ENCODE data around the gene DDR2.
"Not testable (repeated sequence)": the region's sequence is repeated elsewhere in the genome, so short reads cannot be mapped to it uniquely, and the experiment has no call there.

The DDR2 gene

DNA sequence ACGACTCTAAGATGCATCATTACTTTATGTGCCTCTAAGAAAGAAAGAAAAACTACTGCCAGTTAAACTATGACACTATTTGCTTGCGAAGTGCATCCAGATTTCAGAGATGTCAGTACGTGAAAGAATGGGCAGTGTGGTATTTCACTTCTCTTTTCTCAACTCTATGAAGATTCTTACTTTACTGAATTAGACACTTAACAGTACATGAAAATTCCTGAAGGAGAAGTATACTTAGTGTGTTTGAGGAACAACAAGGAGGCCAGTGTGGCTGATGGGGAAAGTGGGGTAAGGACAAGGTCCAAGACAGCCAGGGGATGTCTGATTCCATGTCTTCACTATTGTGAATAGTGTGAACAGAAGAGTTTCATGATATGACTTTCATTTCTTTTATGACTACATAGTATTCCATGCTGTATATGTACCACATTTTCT is 104.4 kb downstream of the DDR2 start:
- no peaks in the 10 kb centered on the region for H3K9me3 ChIP-seq (ENCODE audit: control insufficient read depth, low read length)
- H3K36me3 ChIP-seq (ENCODE audit: control insufficient read depth, insufficient read depth, low read length), result no peaks in the 10 kb centered on the region
- H3K4me3 ChIP-seq (ENCODE audit: extremely low read depth, insufficient read depth, low read length, poor library complexity, severe bottlenecking), result no peak overlapping the region
- H3K4me1 ChIP-seq (ENCODE audit: control insufficient read depth, insufficient read depth, low read length, poor library complexity, severe bottlenecking), result peaks cover 2% of the 10 kb centered on the region
- no CpG with 5 or more reads among the region's 3 CpGs for WGBS, 2 experiments (ENCODE audit: insufficient coverage in 2 of 2)
- no peak overlapping the region for H3K27ac ChIP-seq (ENCODE audit: low read depth, low read length, severe bottlenecking)

DNA sequence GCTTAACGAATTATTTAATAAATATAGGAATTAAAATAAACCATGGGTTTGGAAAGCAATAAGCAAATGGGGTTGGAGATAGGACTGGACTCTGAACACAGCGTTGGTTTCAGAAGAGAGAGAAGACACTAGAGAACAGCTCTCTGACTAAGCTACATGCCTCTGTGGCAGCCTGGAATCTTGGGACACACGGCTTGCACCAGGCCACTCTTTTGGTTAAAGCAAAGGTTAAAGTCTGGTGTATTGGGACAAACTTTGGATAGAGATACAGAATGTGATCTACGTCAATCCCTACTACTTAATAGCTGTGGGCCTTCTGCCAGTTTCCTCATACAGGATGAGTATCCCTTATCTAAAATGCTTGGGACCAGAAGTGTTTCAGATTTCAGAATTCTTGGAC is 108.5 kb downstream of the DDR2 start:
- WGBS, 2 experiments (ENCODE audit: insufficient coverage in 2 of 2), result 92 to 95% methylated on average over 2 of the region's 4 CpGs
- Histone ChIP-seq H3K4me3 (ENCODE audit: extremely low read depth, insufficient read depth, low read length, poor library complexity, severe bottlenecking) (no peak overlapping the region), H3K4me1 (ENCODE audit: control insufficient read depth, insufficient read depth, low read length, poor library complexity, severe bottlenecking) (no peaks in the 10 kb centered on the region), H3K36me3 (ENCODE audit: control insufficient read depth, insufficient read depth, low read length) (no peaks in the 10 kb centered on the region), H3K9me3 (ENCODE audit: control insufficient read depth, low read length) (no peaks in the 10 kb centered on the region), H3K27ac (ENCODE audit: low read depth, low read length, severe bottlenecking) (no peak overlapping the region)

DNA sequence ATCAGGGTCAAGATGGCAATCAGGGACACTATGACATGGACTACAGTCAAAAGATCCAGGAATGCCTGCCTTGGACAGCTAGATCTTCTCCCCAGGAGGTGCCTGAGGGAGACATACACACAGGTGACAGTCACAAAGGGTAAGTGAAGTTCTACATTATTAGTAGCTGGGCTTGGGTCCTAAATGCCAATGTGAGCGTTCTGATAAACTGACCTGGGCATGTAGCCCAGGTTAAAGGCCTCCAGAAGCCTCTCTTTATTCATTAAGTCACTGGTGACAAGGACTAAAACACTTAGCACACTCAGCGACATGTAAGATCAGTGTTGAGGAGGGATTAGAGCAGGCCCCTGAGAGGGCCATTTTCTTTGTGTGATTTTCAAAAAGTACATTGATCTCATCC is 109.3 kb downstream of the DDR2 start:
- H3K4me3 ChIP-seq (ENCODE audit: extremely low read depth, insufficient read depth, low read length, poor library complexity, severe bottlenecking), result no peak overlapping the region
- H3K9me3 ChIP-seq (ENCODE audit: control insufficient read depth, low read length), result no peaks in the 10 kb centered on the region
- 100% methylated on average over 1 of the region's 2 CpGs; no CpG with 5 or more reads in 1 of the 2 experiments for WGBS, 2 experiments (ENCODE audit: insufficient coverage in 2 of 2)
- H3K27ac ChIP-seq (ENCODE audit: low read depth, low read length, severe bottlenecking), result no peak overlapping the region
- H3K4me1 ChIP-seq (ENCODE audit: control insufficient read depth, insufficient read depth, low read length, poor library complexity, severe bottlenecking), result no peaks in the 10 kb centered on the region
- peaks cover 3% of the 10 kb centered on the region for H3K36me3 ChIP-seq (ENCODE audit: control insufficient read depth, insufficient read depth, low read length)

- not testable (repeated sequence) for H3K4me3 ChIP-seq (ENCODE audit: extremely low read depth, insufficient read depth, low read length, poor library complexity, severe bottlenecking); H3K9me3 ChIP-seq (ENCODE audit: control insufficient read depth, low read length); H3K36me3 ChIP-seq (ENCODE audit: control insufficient read depth, insufficient read depth, low read length); H3K27ac ChIP-seq (ENCODE audit: low read depth, low read length, severe bottlenecking); H3K4me1 ChIP-seq (ENCODE audit: control insufficient read depth, insufficient read depth, low read length, poor library complexity, severe bottlenecking)
- WGBS, 2 experiments (ENCODE audit: insufficient coverage in 2 of 2), result 92 to 94% methylated on average over 12 to 13 of the region's 14 CpGs
These were observed 114.1 kb downstream of the DDR2 start for GRCh38 chr1:162746264-162746942.

- H3K4me1 ChIP-seq (ENCODE audit: control insufficient read depth, insufficient read depth, low read length, poor library complexity, severe bottlenecking), result no peaks in the 10 kb centered on the region
- H3K9me3 ChIP-seq (ENCODE audit: control insufficient read depth, low read length), result no peaks in the 10 kb centered on the region
- no peak overlapping the region for H3K4me3 ChIP-seq (ENCODE audit: extremely low read depth, insufficient read depth, low read length, poor library complexity, severe bottlenecking)
- peaks cover 4% of the 10 kb centered on the region for H3K36me3 ChIP-seq (ENCODE audit: control insufficient read depth, insufficient read depth, low read length)
- WGBS, 2 experiments (ENCODE audit: insufficient coverage in 2 of 2), result 100% methylated on average over 1 of the region's 1 CpG
- H3K27ac ChIP-seq (ENCODE audit: low read depth, low read length, severe bottlenecking), result no peak overlapping the region
These were observed 120.9 kb downstream of the DDR2 start for GRCh38 chr1:162753001-162753658.

DNA sequence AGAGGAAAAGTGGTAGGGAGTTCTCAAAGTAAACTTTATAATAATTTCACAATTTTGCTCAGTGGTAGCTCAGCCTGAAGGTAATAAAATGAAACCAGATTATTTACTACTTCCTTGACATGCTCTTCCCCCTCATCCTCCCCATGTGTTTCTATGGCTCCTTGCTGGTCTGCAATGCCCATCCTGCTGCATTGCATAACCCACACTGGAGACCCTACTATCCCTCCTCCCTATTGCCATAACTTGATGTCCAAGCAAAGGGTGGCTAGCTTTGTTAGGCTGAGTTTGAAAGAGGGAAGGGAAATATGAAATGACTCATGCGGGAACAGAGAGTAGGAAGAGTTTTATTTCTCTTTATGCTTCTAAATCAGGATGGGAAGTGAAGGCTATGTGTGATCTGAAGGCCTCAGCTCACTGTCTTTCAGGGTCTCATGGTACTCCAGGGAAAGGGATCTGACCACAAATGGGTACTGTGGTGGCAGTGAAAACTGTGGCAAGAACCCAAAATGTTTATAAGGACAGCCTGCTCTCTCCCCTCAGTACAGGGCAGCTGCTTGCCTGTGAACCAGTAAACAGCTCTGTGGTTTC is 121.8 kb downstream of the DDR2 start:
- WGBS, 2 experiments (ENCODE audit: insufficient coverage in 2 of 2), result 100% methylated on average over 1 of the region's 1 CpG

GRCh38 chr1:162755306-162755705 is 123.0 kb downstream of the DDR2 start:
- Histone ChIP-seq H3K4me1 (ENCODE audit: control insufficient read depth, insufficient read depth, low read length, poor library complexity, severe bottlenecking) (no peaks in the 10 kb centered on the region), H3K36me3 (ENCODE audit: control insufficient read depth, insufficient read depth, low read length) (peaks cover 4% of the 10 kb centered on the region), H3K9me3 (ENCODE audit: control insufficient read depth, low read length) (no peaks in the 10 kb centered on the region), H3K27ac (ENCODE audit: low read depth, low read length, severe bottlenecking) (no peak overlapping the region), H3K4me3 (ENCODE audit: extremely low read depth, insufficient read depth, low read length, poor library complexity, severe bottlenecking) (no peak overlapping the region)
- 84 to 93% methylated on average over 3 of the region's 3 CpGs for WGBS, 2 experiments (ENCODE audit: insufficient coverage in 2 of 2)

More for the DNA sequence above, 121.8 kb downstream of the DDR2 start:
- peaks cover 4% of the 10 kb centered on the region for H3K36me3 ChIP-seq (ENCODE audit: control insufficient read depth, insufficient read depth, low read length)
- H3K4me1 ChIP-seq (ENCODE audit: control insufficient read depth, insufficient read depth, low read length, poor library complexity, severe bottlenecking), result no peaks in the 10 kb centered on the region
- H3K27ac ChIP-seq (ENCODE audit: low read depth, low read length, severe bottlenecking), result no peak overlapping the region
- H3K9me3 ChIP-seq (ENCODE audit: control insufficient read depth, low read length), result no peaks in the 10 kb centered on the region
- H3K4me3 ChIP-seq (ENCODE audit: extremely low read depth, insufficient read depth, low read length, poor library complexity, severe bottlenecking), result no peak overlapping the region

GRCh38 chr1:162756523-162756922 is 124.3 kb downstream of the DDR2 start:
- WGBS, 2 experiments (ENCODE audit: insufficient coverage in 2 of 2), result 96 to 100% methylated on average over 1 to 3 of the region's 5 CpGs
- no peak overlapping the region for H3K4me3 ChIP-seq (ENCODE audit: extremely low read depth, insufficient read depth, low read length, poor library complexity, severe bottlenecking)
- H3K4me1 ChIP-seq (ENCODE audit: control insufficient read depth, insufficient read depth, low read length, poor library complexity, severe bottlenecking), result no peaks in the 10 kb centered on the region
- no peak overlapping the region for H3K27ac ChIP-seq (ENCODE audit: low read depth, low read length, severe bottlenecking)
- no peaks in the 10 kb centered on the region for H3K9me3 ChIP-seq (ENCODE audit: control insufficient read depth, low read length)
- peaks cover 4% of the 10 kb centered on the region for H3K36me3 ChIP-seq (ENCODE audit: control insufficient read depth, insufficient read depth, low read length)

DNA sequence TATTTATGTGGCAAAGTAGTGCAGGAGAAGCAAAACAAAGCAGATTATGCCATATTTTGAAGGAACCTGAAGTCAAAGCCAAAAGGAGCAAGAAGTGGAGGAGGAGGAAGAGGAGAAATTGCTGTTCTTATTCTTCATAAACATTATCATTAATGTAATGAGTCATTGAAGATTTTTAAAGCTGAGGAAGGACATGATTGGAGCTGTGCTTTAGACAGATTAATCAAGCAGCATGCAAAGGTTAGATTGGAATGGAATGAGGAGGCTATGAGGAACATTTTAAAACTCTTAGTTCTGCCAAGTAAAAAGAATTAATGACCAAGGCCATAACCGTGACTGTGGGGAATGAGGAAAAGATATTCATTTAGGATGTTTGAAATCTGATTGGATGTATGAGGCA is 125.2 kb downstream of the DDR2 start:
- 93 to 100% methylated on average over 1 of the region's 1 CpG for WGBS, 2 experiments (ENCODE audit: insufficient coverage in 2 of 2)
- Histone ChIP-seq H3K4me3 (ENCODE audit: extremely low read depth, insufficient read depth, low read length, poor library complexity, severe bottlenecking) (no peak overlapping the region), H3K4me1 (ENCODE audit: control insufficient read depth, insufficient read depth, low read length, poor library complexity, severe bottlenecking) (no peaks in the 10 kb centered on the region), H3K36me3 (ENCODE audit: control insufficient read depth, insufficient read depth, low read length) (peaks cover 4% of the 10 kb centered on the region), H3K9me3 (ENCODE audit: control insufficient read depth, low read length) (no peaks in the 10 kb centered on the region), H3K27ac (ENCODE audit: low read depth, low read length, severe bottlenecking) (no peak overlapping the region)

DNA sequence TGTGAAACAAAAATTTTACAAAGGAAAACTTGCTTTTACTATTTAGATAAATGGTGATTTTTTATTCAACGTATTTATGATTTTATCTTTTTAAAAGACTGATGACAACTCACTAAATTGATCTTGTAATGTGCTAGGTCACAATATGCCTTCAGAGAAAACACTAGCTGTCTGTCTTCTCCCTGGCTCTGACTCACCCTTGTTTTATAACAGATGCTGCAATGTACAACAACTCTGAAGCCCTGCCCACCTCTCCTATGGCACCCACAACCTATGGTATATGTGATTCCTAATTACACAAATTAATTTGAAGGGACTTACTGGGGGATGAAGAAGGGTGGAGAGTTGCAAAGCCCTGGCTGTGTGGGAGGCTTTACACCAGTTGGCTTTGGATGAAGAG is 133.5 kb downstream of the DDR2 start:
- WGBS, 2 experiments (ENCODE audit: insufficient coverage in 2 of 2), result no CpG with 5 or more reads among the region's 1 CpG
- Histone ChIP-seq H3K36me3 (ENCODE audit: control insufficient read depth, insufficient read depth, low read length) (no peaks in the 10 kb centered on the region), H3K4me1 (ENCODE audit: control insufficient read depth, insufficient read depth, low read length, poor library complexity, severe bottlenecking) (no peaks in the 10 kb centered on the region), H3K27ac (ENCODE audit: low read depth, low read length, severe bottlenecking) (no peak overlapping the region), H3K4me3 (ENCODE audit: extremely low read depth, insufficient read depth, low read length, poor library complexity, severe bottlenecking) (no peak overlapping the region), H3K9me3 (ENCODE audit: control insufficient read depth, low read length) (no peaks in the 10 kb centered on the region)

Data from mesodermal cell (in vitro differentiated cells).